Breast epithelium (tissue), 3 donors: ENCODE measurements around the gene TANC1.

Source experiments
- CTCF ChIP-seq, 3 donors: fragments of 450-650 bp; IDR thresholded peaks; one replicate each; pipeline ENCODE4 v1.5.1; 2016 to 2017; ENCODE audit warnings: antibody characterized with exemption in 3 of 3, mild to moderate bottlenecking in 3 of 3, moderate library complexity in 3 of 3
- POLR2A ChIP-seq: fragments of 450-650 bp; IDR thresholded peaks from one replicate; pipeline ENCODE4 v1.6.1; 2016; ENCODE audit warnings: antibody characterized with exemption, mild to moderate bottlenecking, moderate library complexity
- POLR2AphosphoS5 ChIP-seq, 3 donors: sonication (generic); formaldehyde crosslinking; IDR thresholded peaks; one replicate each; pipeline ENCODE4 v1.6.1; 2017; ENCODE audit warnings: antibody characterized with exemption in 3 of 3

GRCh38 chr2:159089543-159089942 lies 121.1 kb downstream of the TANC1 start:
- TF ChIP-seq CTCF (IDR thresholded peaks at IDR 0.05) (no peak), POLR2AphosphoS5 (IDR thresholded peaks at IDR 0.05) (no peak), POLR2A (no peak)
